OCI-LY7 (cell line): ENCODE data around the gene INO80E. TPM values are rescaled to one million over a fixed set of nuclear protein-coding genes. Genes with fewer than 3 reads are reported as not detected.

Source experiments
- BruUV-seq: library from RNA; stranded (reverse); fragments of 400-500 nt; replicated peaks from 2 replicates; lab custom pipeline; 2021; lab: Mats Ljungman, UMichigan
- CTCF ChIA-PET: fragments of 300-600 bp; sonication (Branson Sonifier 250); formaldehyde crosslinking; loops from one replicate; lab custom pipeline; 2022; ENCODE audit warnings: antibody characterized with exemption; ENCODE audit not compliant: unreplicated experiment; lab: Charles Lee
- POLR2A ChIA-PET: fragments of 300-600 bp; sonication (Branson Sonifier 250); formaldehyde crosslinking; loops from one replicate; lab custom pipeline; 2022; ENCODE audit warnings: antibody characterized with exemption; lab: Charles Lee
- DNase-seq: peaks from one replicate; pipeline ENCODE4 v3.0.0-alpha.2; 2015; ENCODE audit warnings: low spot score
- H2AFZ ChIP-seq: fragments of 200-600 bp; sonication (generic), shearing (Covaris generic); 2 replicates; pipeline ENCODE4 v1.6.1; 2014; ENCODE audit warnings: mild to moderate bottlenecking, antibody characterized with exemption, low read length, moderate library complexity
- H3K27ac ChIP-seq: fragments of 200-600 bp; sonication (generic); 2 replicates; pipeline ENCODE4 v1.5.1; 2014; ENCODE audit warnings: mixed run types, low read depth, mild to moderate bottlenecking, moderate library complexity, low read length, inconsistent platforms; ENCODE audit not compliant: poor library complexity, severe bottlenecking
- H3K36me3 ChIP-seq: fragments of 200-600 bp; sonication (generic); 2 replicates; pipeline ENCODE4 v1.6.1; 2014; ENCODE audit warnings: mild to moderate bottlenecking, antibody characterized with exemption, low read length, moderate library complexity, mixed read lengths; ENCODE audit not compliant: insufficient read depth
- H3K4me1 ChIP-seq: fragments of 200-600 bp; sonication (generic); 2 replicates; pipeline ENCODE4 v1.5.1; 2014; ENCODE audit warnings: mild to moderate bottlenecking, low read length; ENCODE audit not compliant: insufficient read depth, poor library complexity, severe bottlenecking
- H3K4me2 ChIP-seq: fragments of 200-600 bp; sonication (generic); 2 replicates; pipeline ENCODE4 v1.6.1; 2014; ENCODE audit warnings: mild to moderate bottlenecking, low read length
- H3K4me3 ChIP-seq: fragments of 200-600 bp; sonication (generic); 2 replicates; pipeline ENCODE4 v1.5.1; 2014; ENCODE audit warnings: mild to moderate bottlenecking, low read depth, low read length; ENCODE audit not compliant: poor library complexity, severe bottlenecking
- H3K79me2 ChIP-seq: fragments of 200-600 bp; sonication (generic); 2 replicates; pipeline ENCODE4 v1.6.1; 2016; ENCODE audit warnings: low read depth, mild to moderate bottlenecking, low read length, moderate library complexity, mixed read lengths; ENCODE audit not compliant: insufficient read depth
- H3K9me2 ChIP-seq: fragments of 200-600 bp; sonication (generic); 2 replicates; pipeline ENCODE4 v1.6.1; 2016; ENCODE audit warnings: mild to moderate bottlenecking, low read length, mixed read lengths; ENCODE audit not compliant: insufficient read depth
- H3K9me3 ChIP-seq: fragments of 200-600 bp; sonication (generic); 2 replicates; pipeline ENCODE4 v1.6.1; 2014; ENCODE audit warnings: mild to moderate bottlenecking, mixed run types, low read length, mixed read lengths
- H4K20me1 ChIP-seq: fragments of 200-600 bp; sonication (generic); 2 replicates; pipeline ENCODE4 v1.6.1; 2014; ENCODE audit warnings: mild to moderate bottlenecking, antibody characterized with exemption, low read length, moderate library complexity, mixed read lengths; ENCODE audit not compliant: insufficient read depth
- CTCF ChIP-seq: fragments of 200-600 bp; sonication (generic); conservative IDR thresholded peaks from 2 replicates; pipeline ENCODE4 v1.5.1; 2014; ENCODE audit warnings: mild to moderate bottlenecking, antibody characterized with exemption, low read length, moderate library complexity, mixed read lengths
- EZH2phosphoT487 ChIP-seq: fragments of 200-600 bp; sonication (generic); IDR thresholded peaks from 2 replicates; pipeline ENCODE4 v1.6.1; 2018; ENCODE audit warnings: low read depth, borderline replicate concordance, mild to moderate bottlenecking, mixed run types, antibody characterized with exemption, low read length, moderate library complexity, mixed read lengths
- intact Hi-C: fragments of 100-400 bp; cut with micrococcal nuclease; formaldehyde crosslinking; loops from one replicate; pipeline ENCODE4 v1.10.0; 2022; ENCODE audit not compliant: unreplicated experiment
- total RNA-seq, 2 experiments: library from RNA; depleted of rRNA in 1 of 2; stranded (reverse); fragments of >200 nt in 1 of 2; shearing (Covaris generic) in 1 of 2; gene quantifications; 2 replicates each; pipeline ENCODE4 v1.2.3, GENCODE V29; 2014 to 2022

Gene INO80E
- total RNA-seq, 2 experiments from 2014 or later = 88.0 to 129 TPM

GRCh38 chr16:29972992-29973383, 23.1 kb upstream of the INO80E start:
- peaks cover 41% of the 10 kb centered on the region for H3K36me3 ChIP-seq
- peak overlapping the region; percentile 75; the same call in 1 of the 2 replicates for H2AFZ ChIP-seq
- DNase-seq = no peak
- ChIA-PET CTCF (interaction anchor here (0.6 to 1.1 kb wide), 5 partner anchors 10 to 273 kb away, joined by 3 to 6 read pairs (median 3); no protein-coding TSS in a partner anchor), POLR2A (interaction anchor here (0.5 to 3.8 kb wide), 19 partner anchors 9 to 210 kb away, joined by 3 to 56 read pairs (median 4); partner anchors contain the start of genes ALDOA, CORO1A, HIRIP3 and KCTD13)
- H3K27ac ChIP-seq = peak overlapping the region; percentile 38
- peaks cover 34% of the 10 kb centered on the region for H3K79me2 ChIP-seq
- no peak for TF ChIP-seq EZH2phosphoT487
- TF ChIP-seq CTCF = no peak
- no peaks in the 10 kb centered on the region for H3K9me2 ChIP-seq
- H3K4me1 ChIP-seq = peaks cover 34% of the 10 kb centered on the region
- 0 out of 2 replicates have a peak, but pooled peaks cover 12% of the 10 kb centered on the region for H4K20me1 ChIP-seq
- no peaks in the 10 kb centered on the region for H3K9me3 ChIP-seq
- intact Hi-C loops = loop anchor here (1.0 to 5.0 kb wide), 3 partner anchors 23 to 156 kb away; partner anchors contain the start of genes INO80E, KCTD13 and PAGR1
- H3K4me2 ChIP-seq = no peak overlapping the region
- no peak overlapping the region for H3K4me3 ChIP-seq
- BruUV-seq = no TSS peak

- TSS peak; percentile 77 for BruUV-seq
These were observed 22.4 kb upstream of the INO80E start, which contains the start of gene TAOK2 for GRCh38 chr16:29973384-29974246. TAOK2 (plus strand) TSS chr16:29973868; CDS start chr16:29977773, 3,905 bp downstream.

More at GRCh38 chr16:29973384-29974246, 22.4 kb upstream of the INO80E start, which contains the start of gene TAOK2:
- Histone ChIP-seq H3K4me3 (peak within 1 kb of the TSS; percentile 99), H2AFZ (peak within 1 kb of the TSS; percentile 75; the same call in 1 of the 2 replicates), H3K9me3 (no peaks in the 10 kb centered on the region), H3K4me1 (peaks cover 34% of the 10 kb centered on the region), H4K20me1 (0 out of 2 replicates have a peak, but pooled peaks cover 12% of the 10 kb centered on the region), H3K36me3 (peaks cover 41% of the 10 kb centered on the region), H3K9me2 (no peaks in the 10 kb centered on the region), H3K4me2 (peak within 1 kb of the TSS; percentile 100), H3K79me2 (peaks cover 34% of the 10 kb centered on the region), H3K27ac (peak within 1 kb of the TSS; percentile 69)
- intact Hi-C loops = loop anchor here (1.0 to 5.0 kb wide), 3 partner anchors 23 to 156 kb away; partner anchors contain the start of genes INO80E, KCTD13 and PAGR1
- ChIA-PET POLR2A (interaction anchor here (0.5 to 3.8 kb wide), 22 partner anchors 8 to 210 kb away, joined by 3 to 56 read pairs (median 3); partner anchors contain the start of genes ALDOA, CORO1A, HIRIP3 and KCTD13), CTCF (interaction anchor here (0.5 to 1.1 kb wide), 7 partner anchors 11 to 273 kb away, joined by 3 to 6 read pairs (median 3); no protein-coding TSS in a partner anchor)
- DNase-seq = peak; percentile 99
- no peak for TF ChIP-seq EZH2phosphoT487
- TF ChIP-seq CTCF = no peak
